Neural cell (in vitro differentiated cells): Measurements from ENCODE around the gene TPRKB. TPM values are rescaled to one million over a fixed set of nuclear protein-coding genes. Genes with fewer than 3 reads are reported as not detected.
A peak's percentile ranks its signal among the peaks of the same experiment; 100 is the strongest.

Experiments
- H2AFZ ChIP-seq: fragments of 200-600, 300-800 bp; sonication (generic), shearing (Covaris generic); 2 replicates; pipeline ENCODE4 v1.6.0; 2014; ENCODE audit warnings: low read depth, mild to moderate bottlenecking, antibody characterized with exemption, low read length, moderate library complexity
- H3F3A ChIP-seq: fragments of 200-600 bp; shearing (Covaris generic); 2 replicates; pipeline ENCODE4 v1.6.1; 2016; ENCODE audit warnings: mild to moderate bottlenecking, moderate library complexity, mixed read lengths, antibody characterized with exemption, low read length; ENCODE audit not compliant: insufficient read depth, poor library complexity, severe bottlenecking
- H3K27ac ChIP-seq: fragments of 200-600, 300-800 bp; sonication (generic), shearing (Covaris generic); 2 replicates; pipeline ENCODE4 v1.5.1; 2014; ENCODE audit warnings: mild to moderate bottlenecking, low read length, moderate library complexity
- H3K27me3 ChIP-seq: fragments of 300-800, 200-600 bp; sonication (generic), shearing (Covaris generic); 2 replicates; pipeline ENCODE4 v1.6.0; 2014; ENCODE audit warnings: mild to moderate bottlenecking, low read depth, low read length, moderate library complexity; ENCODE audit not compliant: insufficient read depth
- H3K36me3 ChIP-seq: fragments of 300-800, 200-600 bp; sonication (generic), shearing (Covaris generic); 2 replicates; pipeline ENCODE4 v1.5.1; 2014; ENCODE audit warnings: mild to moderate bottlenecking, antibody characterized with exemption, low read length, moderate library complexity; ENCODE audit not compliant: insufficient read depth
- H3K4me2 ChIP-seq: fragments of 300-800, 200-600 bp; sonication (generic), shearing (Covaris generic); 2 replicates; pipeline ENCODE4 v1.6.0; 2014; ENCODE audit warnings: mild to moderate bottlenecking, low read length
- H3K4me3 ChIP-seq: fragments of 300-800, 200-600 bp; sonication (generic), shearing (Covaris generic); 2 replicates; pipeline ENCODE4 v1.5.1; 2014; ENCODE audit warnings: mild to moderate bottlenecking, low read length, moderate library complexity
- H3K79me2 ChIP-seq: fragments of 200-600 bp; shearing (Covaris generic); replicated peaks from 2 replicates; pipeline ENCODE4 v1.6.0; 2014; ENCODE audit warnings: mild to moderate bottlenecking, low read length, moderate library complexity; ENCODE audit not compliant: insufficient read depth
- H3K9ac ChIP-seq: fragments of 300-800, 200-600 bp; sonication (generic), shearing (Covaris generic); 2 replicates; pipeline ENCODE4 v1.6.1; 2016; ENCODE audit warnings: mild to moderate bottlenecking, low read length, mixed read lengths
- H3K9me2 ChIP-seq: fragments of 200-600 bp; shearing (Covaris generic); 2 replicates; pipeline ENCODE4 v1.6.1; 2016; ENCODE audit warnings: mild to moderate bottlenecking, low read length, mixed read lengths; ENCODE audit not compliant: insufficient read depth
- H3K9me3 ChIP-seq: fragments of 200-600, 300-800 bp; sonication (generic), shearing (Covaris generic); 2 replicates; pipeline ENCODE4 v1.6.1; 2016; ENCODE audit warnings: mild to moderate bottlenecking, mixed run types, low read length, moderate library complexity, mixed read lengths
- H4K20me1 ChIP-seq: fragments of 200-600 bp; shearing (Covaris generic); 2 replicates; pipeline ENCODE4 v1.6.1; 2016; ENCODE audit warnings: mild to moderate bottlenecking, mixed run types; ENCODE audit not compliant: insufficient read depth
- CTCF ChIP-seq: fragments of 450-650 bp; IDR thresholded peaks from 2 replicates; pipeline ENCODE4 v1.5.1; 2014; ENCODE audit warnings: antibody characterized with exemption, mild to moderate bottlenecking, moderate library complexity; ENCODE audit not compliant: poor library complexity, severe bottlenecking
- EP300 ChIP-seq: fragments of 450-650 bp; conservative IDR thresholded peaks from 2 replicates; pipeline ENCODE4 v1.6.1; 2014; ENCODE audit warnings: antibody characterized with exemption, mild to moderate bottlenecking, moderate library complexity; ENCODE audit not compliant: poor library complexity, severe bottlenecking
- EZH2 ChIP-seq: fragments of 200-600, 300-800 bp; shearing (Covaris generic), sonication (generic); IDR thresholded peaks from 2 replicates; pipeline ENCODE4 v1.6.1; 2014; ENCODE audit warnings: antibody characterized with exemption, low read length, borderline replicate concordance, mild to moderate bottlenecking; ENCODE audit not compliant: insufficient read depth, poor library complexity, severe bottlenecking
- MXI1 ChIP-seq: fragments of 450-650 bp; conservative IDR thresholded peaks from 2 replicates; pipeline ENCODE4 v1.6.1; 2014; ENCODE audit warnings: antibody characterized with exemption, mild to moderate bottlenecking; ENCODE audit not compliant: poor library complexity, severe bottlenecking
- POLR2AphosphoS5 ChIP-seq: IDR thresholded peaks from 2 replicates; pipeline ENCODE4 v1.6.1; 2012
- RAD21 ChIP-seq: fragments of 450-650 bp; conservative IDR thresholded peaks from 2 replicates; pipeline ENCODE4 v1.6.1; 2014; ENCODE audit warnings: antibody characterized with exemption, mild to moderate bottlenecking, moderate library complexity
- REST ChIP-seq: IDR thresholded peaks from 2 replicates; pipeline ENCODE4 v1.6.1; 2012; ENCODE audit warnings: borderline replicate concordance
- SMC3 ChIP-seq: fragments of 450-650 bp; conservative IDR thresholded peaks from 2 replicates; pipeline ENCODE4 v1.6.1; 2014; ENCODE audit warnings: antibody characterized with exemption, mild to moderate bottlenecking, moderate library complexity; ENCODE audit not compliant: poor library complexity
- TAF1 ChIP-seq: IDR thresholded peaks from 2 replicates; pipeline ENCODE4 v1.6.1; 2012; ENCODE audit warnings: low read depth
- polyA plus RNA-seq: library from polyadenylated mRNA; depleted of rRNA; stranded (reverse); fragments of >200 nt; gene quantifications from 2 replicates; pipeline ENCODE4 v1.2.3, GENCODE V29; 2014

The TPRKB gene
- polyA plus RNA-seq, 1 donor from 2014 or later, result 162 TPM

GRCh38 chr2:73780237-73780582, 43.1 kb upstream of the TPRKB start:
- peak overlapping the region; percentile 85 for H3K4me3 ChIP-seq
- no peak overlapping the region for H3K9ac ChIP-seq
- no peak overlapping the region for H2AFZ ChIP-seq
- H3K9me3 ChIP-seq, result no peaks in the 10 kb centered on the region
- H4K20me1 ChIP-seq, result no peaks in the 10 kb centered on the region
- no peak overlapping the region for H3K27ac ChIP-seq
- TF ChIP-seq EZH2, result no peak
- no peak for TF ChIP-seq TAF1
- H3K27me3 ChIP-seq, result no peaks in the 10 kb centered on the region
- H3K9me2 ChIP-seq, result no peaks in the 10 kb centered on the region
- H3F3A ChIP-seq, result no peaks in the 10 kb centered on the region
- H3K4me2 ChIP-seq, result no peak overlapping the region
- H3K79me2 ChIP-seq, result peaks cover 20% of the 10 kb centered on the region
- no peaks in the 10 kb centered on the region for H3K36me3 ChIP-seq

GRCh38 chr2:73779467-73780236, 42.5 kb upstream of the TPRKB start, which contains the start of gene DUSP11:
Gene DUSP11 (minus strand): TSS chr2:73780103. CDS start chr2:73779974, 129 bp downstream.
- H3F3A ChIP-seq, result no peaks in the 10 kb centered on the region
- H3K27me3 ChIP-seq, result no peaks in the 10 kb centered on the region
- H3K36me3 ChIP-seq, result no peaks in the 10 kb centered on the region
- no peaks in the 10 kb centered on the region for H3K9me2 ChIP-seq
- H3K4me2 ChIP-seq, result peak within 1 kb of the TSS; percentile 63
- H3K4me3 ChIP-seq, result peak within 1 kb of the TSS; percentile 85
- H3K79me2 ChIP-seq, result peaks cover 20% of the 10 kb centered on the region
- H3K27ac ChIP-seq, result peak within 1 kb of the TSS; percentile 77
- peak; percentile 85 for TF ChIP-seq POLR2AphosphoS5
- peak; percentile 80 for TF ChIP-seq MXI1
- TF ChIP-seq EZH2, result no peak
- no peak for TF ChIP-seq EP300
- peak; percentile 97 for TF ChIP-seq CTCF
- peak; percentile 64 for TF ChIP-seq TAF1
- TF ChIP-seq REST, result peak; percentile 2
- TF ChIP-seq SMC3, result peak; percentile 53
- TF ChIP-seq RAD21, result peak; percentile 59
- H3K9me3 ChIP-seq, result no peaks in the 10 kb centered on the region
- no peaks in the 10 kb centered on the region for H4K20me1 ChIP-seq
- peak within 1 kb of the TSS; percentile 86 for H3K9ac ChIP-seq
- peak within 1 kb of the TSS; percentile 96 for H2AFZ ChIP-seq
